NCI-H1048 (cell line): Measurements from ENCODE around the gene SNRPD2.
A peak's percentile ranks its signal among the peaks of the same experiment; 100 is the strongest.

Experiments used
- DNase-seq: peaks from one replicate; lab custom pipeline; 2025; lab: John Stamatoyannopoulos, UW

Gene SNRPD2

GRCh38 chr19:45657520-45658167 is 34.1 kb downstream of the SNRPD2 start:
- no peak for DNase-seq

- no peak for DNase-seq
Measured at GRCh38 chr19:45655073-45655472, 36.7 kb downstream of the SNRPD2 start.

GRCh38 chr19:45653634-45654033 is 38.1 kb downstream of the SNRPD2 start:
- DNase-seq, result no peak

DNA sequence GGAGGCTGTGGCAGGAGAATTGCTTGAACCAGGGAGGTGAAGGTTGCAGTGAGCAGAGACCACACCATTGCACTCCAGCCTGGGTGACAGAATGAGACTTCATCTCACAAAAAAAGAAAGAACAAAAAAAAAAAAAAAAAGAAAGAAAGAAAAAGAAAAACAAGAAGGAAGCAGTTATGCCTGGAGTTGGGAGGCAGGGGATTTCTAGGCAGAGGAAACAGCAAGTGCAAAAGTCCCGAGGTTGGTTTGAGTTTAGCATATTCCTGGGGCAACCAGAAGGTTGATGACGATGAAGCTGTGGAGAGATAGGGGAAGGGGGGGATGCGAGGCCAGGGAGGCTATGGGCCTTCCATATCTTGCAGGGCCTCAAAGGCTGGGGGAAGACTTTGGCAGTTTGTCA is 41.0 kb downstream of the SNRPD2 start:
- no peak for DNase-seq

- no peak for DNase-seq
Measured at GRCh38 chr19:45646345-45646698, 45.4 kb downstream of the SNRPD2 start.

DNA sequence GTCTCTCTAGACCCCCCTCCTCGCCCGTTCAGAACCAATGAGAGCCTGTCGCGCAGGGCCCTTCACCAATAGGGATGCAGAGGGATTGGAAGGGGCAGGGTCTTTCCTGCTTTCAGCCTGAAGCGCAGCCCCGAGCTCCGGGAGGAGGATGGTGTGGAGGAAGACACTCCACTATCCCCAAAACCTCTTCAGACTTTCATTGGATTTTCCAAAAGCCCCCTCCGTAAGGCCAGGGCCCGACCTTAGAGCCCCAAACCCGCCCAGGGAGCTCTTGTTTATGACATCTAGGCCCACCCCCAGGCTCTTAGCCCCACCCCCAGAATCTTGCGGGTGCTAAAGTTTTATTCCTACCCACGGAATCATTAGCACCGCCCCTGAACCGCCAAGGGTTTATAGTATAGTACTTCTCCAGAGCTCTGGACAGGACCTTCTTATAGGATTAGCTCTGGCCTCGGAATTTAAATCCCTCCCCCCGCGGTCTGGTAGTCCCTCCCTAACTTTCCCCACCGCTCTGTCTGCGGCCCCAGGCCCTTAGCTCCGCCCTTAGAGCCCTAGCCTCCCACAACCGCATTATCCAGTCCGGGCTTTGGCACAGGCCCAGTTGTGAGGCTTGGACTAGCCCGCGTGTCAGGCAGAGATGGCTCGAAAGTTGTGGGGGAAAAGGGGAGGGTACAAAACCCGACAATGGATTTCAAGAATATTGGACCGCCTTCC is 46.0 kb downstream of the SNRPD2 start:
- no peak for DNase-seq

DNA sequence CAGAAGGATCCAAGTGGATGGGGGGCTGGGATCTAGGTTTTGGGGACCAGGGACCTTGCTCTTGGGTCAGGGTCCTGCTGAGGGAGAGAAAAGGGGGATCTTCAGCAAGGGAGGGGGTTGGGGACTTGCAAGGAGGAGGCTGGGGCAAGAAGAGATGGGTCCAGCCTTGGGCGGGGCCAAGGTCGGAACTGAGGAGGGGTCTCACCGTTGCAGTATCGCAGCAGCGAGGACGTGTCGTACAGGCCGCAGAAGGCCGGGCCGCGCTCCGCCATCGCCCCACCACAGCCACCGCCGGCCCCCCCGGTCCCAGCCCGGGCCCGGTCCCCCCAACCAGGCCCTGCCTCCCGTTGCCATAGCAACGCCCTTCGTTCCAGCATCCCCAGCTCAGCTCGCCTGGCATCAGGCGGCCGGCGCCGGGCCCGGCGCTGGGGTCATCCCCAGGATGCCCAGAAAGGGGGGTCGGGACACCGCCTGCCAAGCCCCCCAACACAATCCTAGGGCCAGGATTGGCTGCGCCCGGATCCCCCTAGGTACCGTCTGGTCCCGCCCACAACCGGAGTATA is 46.6 kb downstream of the SNRPD2 start:
- no peak for DNase-seq

DNA sequence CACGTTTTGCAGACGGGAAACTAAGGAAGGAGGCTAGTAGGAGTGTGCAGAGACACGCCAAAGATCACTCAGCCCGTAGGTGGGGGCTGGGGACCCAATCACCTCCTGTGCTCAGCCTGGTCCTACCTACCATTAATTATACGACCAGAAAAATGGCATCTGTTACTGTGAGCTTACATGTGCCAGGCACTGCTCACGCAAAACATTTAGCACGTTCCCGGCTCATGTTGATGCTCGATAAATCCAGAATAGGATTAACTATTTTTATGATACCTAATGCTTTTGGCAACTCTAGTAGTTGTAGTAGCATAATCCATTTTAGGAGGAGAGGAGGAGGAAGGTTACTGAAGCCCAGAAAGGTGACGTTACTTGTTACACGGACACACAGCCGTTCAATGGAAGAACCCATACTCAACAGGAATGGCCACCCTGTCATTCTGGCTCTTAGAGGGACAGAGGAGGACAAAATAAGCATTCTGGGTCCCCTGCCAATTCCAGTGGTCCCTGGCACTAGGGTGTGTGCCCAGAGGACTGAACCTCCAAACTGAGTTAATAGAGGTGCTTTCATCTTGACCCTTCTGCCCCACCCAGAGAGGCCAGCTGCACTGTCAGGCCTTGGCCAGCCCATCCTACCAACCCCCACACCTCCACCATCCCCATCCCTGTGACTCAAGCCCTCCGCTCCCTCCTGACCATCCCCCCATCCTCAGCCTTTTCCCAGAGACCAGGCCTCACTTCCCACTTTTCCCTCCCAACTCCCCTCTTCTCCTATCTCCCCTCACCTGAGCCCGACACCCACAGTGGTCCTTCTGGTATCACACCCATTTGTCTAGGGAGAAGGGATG is 47.6 kb downstream of the SNRPD2 start:
- no peak for DNase-seq

DNA sequence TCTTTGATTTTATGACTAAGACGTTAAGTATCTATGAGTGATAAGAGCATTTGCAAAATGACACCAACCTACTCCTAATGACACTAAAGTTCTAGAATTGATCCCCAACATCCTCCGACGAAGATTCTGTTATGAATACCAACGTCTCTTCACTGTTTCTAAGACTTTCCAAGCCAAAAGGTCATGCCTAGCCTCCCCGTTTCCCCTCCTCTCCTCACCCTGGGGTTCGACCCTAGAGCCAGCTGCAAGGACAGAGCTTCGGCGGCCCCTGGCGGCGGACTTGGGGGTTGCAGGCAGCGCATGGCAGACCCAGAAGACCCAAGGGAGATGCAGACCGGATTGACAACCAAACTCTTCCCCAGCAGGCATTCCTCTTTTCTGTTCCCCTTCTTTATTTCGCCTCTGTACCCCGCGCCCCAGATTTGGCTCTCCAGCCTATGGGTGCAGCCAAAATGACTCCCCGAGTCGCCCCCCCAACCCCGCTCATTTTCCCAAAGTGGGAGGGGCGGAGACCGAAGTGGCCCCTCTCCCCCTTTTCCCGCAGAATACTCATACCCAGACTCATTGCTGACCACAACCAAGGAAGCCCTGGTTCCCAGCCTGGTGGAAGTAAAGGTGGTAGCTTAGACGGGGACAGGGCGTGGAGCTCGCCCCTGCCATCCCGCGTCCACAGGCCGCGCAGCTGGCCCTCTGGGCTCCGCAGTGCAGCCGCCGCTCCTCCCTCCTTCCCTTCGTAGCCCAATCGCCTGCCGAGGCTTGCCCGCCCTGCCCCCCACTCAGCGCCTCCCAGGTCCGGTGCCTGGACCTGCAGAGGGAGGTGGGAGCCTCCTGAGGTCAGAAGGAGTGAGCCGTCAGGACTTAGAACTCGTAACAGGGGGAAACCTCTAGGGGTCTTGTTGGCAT is 48.5 kb downstream of the SNRPD2 start:
- DNase-seq, result no peak

GRCh38 chr19:45641274-45642105 is 50.3 kb downstream of the SNRPD2 start:
- peak; percentile 77 for DNase-seq

DNA sequence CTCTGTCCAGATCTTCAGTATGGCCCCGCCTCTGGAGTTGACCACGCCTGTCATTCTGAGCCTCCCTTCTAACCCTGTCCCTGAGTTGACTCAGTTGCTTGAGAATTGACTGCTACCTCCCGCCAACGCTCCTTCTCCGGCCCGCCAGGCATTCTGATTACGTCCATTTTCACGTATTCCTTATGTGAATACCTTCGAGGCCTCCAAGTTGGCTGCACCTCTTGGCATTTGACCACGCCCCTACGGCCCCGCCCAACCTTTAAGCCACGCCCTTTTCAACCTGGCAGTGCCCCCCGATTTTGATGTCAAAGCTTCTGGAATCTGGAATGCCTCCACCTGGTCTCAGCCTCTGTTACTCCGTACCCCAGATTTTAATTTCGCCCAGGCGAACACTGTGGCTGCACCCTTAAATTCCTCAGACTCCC is 50.9 kb downstream of the SNRPD2 start:
- no peak for DNase-seq

DNA sequence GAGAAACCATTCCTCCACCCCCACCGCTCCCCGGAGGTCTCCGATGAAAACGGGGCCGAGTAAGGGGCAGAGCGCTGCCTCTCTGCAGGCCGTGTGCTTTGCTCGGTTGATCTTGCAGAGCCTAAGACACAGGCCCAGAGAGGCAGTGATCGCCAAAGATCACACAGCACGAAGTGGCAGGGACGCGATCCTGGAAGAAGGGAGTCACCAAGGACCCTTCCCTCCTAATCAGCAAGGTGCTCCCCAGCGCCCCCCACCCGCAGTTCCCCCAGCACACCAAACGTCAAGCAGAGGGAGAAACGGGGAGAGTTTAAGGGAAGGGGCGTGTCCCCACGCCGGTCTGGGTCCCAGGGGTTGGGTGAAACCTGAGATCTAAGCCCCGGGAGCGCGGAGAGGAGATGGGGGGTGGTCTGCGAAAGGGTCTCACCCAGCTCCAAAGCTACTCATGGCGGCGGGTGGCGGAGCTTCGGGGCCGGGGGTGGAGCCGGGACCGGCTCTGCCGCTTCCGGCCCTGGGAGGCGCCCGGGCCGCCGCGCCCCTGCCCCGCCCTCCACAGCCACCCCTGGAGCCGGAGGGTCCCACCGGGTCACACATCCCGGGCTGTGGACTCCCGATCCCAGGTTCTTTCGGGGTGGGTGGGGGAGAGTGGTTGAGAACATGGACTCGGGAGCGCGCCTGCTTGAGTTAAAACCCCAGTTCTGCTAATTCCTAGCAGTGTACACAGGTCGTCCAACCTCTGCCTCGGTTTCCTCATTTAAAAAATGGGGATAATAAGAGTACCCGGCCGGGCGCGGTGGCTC is 52.6 kb downstream of the SNRPD2 start, which contains the start of gene EML2:
TSS of gene EML2 (minus strand) at position 468 of the 800 bp plus-strand sequence. CDS start at position 447, 21 bp downstream.
- DNase-seq, result no peak

- no peak for DNase-seq
Measured at GRCh38 chr19:45637890-45638667, 53.7 kb downstream of the SNRPD2 start.
